GM23248 (cell line): Measurements from ENCODE around the gene EPHA5.

Source experiments
- EZH2 ChIP-seq: fragments of 200-600 bp; sonication (generic); IDR thresholded peaks from 2 replicates; pipeline ENCODE4 v1.6.1; 2018; ENCODE audit warnings: antibody characterized with exemption, mild to moderate bottlenecking; ENCODE audit not compliant: insufficient read depth, poor library complexity, severe bottlenecking
- EZH2phosphoT487 ChIP-seq: fragments of 200-600 bp; sonication (generic); IDR thresholded peaks from 2 replicates; pipeline ENCODE4 v1.6.1; 2018; ENCODE audit warnings: antibody characterized with exemption, moderate library complexity, mild to moderate bottlenecking, low read depth; ENCODE audit not compliant: insufficient read depth

DNA sequence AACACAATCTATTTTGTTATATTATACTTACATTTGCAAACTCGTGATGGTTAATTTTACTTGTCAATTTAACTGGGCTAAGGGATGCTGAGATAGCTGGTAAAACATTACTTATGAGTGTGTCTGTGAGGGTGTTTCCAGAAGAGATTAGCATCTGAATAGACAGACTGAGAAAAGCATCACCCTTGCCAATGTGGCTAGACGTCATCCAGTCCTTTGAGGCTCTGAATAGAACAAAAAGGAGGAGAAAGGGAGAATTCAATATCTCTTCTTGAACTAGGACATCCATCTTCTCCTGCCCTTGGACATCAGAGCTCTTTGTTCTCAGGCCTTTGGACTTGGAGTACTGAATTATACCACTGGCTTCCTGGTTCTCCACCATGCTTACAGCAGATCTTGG lies 154.6 kb downstream of the EPHA5 start:
- TF ChIP-seq EZH2: no peak
- no peak for TF ChIP-seq EZH2phosphoT487
